Measurements from ENCODE around the gene CAPN7.

DNA sequence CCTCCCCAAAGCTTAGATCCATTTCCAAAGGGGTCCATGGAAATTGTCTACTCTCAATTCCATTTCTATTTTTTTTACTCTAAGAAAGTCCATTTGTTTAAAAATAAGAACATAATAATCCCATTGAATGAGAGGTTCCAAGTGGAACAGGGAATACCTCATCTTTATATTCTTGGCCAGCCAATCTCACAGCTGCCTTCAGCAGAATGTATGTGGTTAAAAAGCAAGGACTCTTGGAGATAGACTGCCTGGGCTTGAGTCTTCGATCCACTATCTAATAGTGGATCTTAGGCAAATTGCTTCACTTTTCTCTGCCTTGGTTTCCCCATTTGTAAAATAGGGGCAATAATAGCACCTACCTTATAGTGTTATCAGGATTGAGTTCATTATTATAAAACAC lies 24.5 kb upstream of the CAPN7 start:
- TF ChIP-seq, protein P1, sequence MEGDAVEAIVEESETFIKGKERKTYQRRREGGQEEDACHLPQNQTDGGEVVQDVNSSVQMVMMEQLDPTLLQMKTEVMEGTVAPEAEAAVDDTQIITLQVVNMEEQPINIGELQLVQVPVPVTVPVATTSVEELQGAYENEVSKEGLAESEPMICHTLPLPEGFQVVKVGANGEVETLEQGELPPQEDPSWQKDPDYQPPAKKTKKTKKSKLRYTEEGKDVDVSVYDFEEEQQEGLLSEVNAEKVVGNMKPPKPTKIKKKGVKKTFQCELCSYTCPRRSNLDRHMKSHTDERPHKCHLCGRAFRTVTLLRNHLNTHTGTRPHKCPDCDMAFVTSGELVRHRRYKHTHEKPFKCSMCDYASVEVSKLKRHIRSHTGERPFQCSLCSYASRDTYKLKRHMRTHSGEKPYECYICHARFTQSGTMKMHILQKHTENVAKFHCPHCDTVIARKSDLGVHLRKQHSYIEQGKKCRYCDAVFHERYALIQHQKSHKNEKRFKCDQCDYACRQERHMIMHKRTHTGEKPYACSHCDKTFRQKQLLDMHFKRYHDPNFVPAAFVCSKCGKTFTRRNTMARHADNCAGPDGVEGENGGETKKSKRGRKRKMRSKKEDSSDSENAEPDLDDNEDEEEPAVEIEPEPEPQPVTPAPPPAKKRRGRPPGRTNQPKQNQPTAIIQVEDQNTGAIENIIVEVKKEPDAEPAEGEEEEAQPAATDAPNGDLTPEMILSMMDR (IDR thresholded peaks at IDR 0.05; ENCODE audit: borderline replicate concordance, extremely low read depth, low read length, poor library complexity, severe bottlenecking): no peak
- TF ChIP-seq EZH2 (IDR thresholded peaks at IDR 0.05; ENCODE audit: borderline replicate concordance, low read depth, low read length, severe bottlenecking): no peak

All from DND-41 (cell line).